GM18861 (cell line): ENCODE data around the gene FSCN2.

Source experiments
- ATAC-seq: cut with Tn5 transposase; IDR thresholded peaks from one replicate; pipeline ENCODE4 v1.9.1; 2021; ENCODE audit not compliant: unreplicated experiment

FSCN2 gene

DNA sequence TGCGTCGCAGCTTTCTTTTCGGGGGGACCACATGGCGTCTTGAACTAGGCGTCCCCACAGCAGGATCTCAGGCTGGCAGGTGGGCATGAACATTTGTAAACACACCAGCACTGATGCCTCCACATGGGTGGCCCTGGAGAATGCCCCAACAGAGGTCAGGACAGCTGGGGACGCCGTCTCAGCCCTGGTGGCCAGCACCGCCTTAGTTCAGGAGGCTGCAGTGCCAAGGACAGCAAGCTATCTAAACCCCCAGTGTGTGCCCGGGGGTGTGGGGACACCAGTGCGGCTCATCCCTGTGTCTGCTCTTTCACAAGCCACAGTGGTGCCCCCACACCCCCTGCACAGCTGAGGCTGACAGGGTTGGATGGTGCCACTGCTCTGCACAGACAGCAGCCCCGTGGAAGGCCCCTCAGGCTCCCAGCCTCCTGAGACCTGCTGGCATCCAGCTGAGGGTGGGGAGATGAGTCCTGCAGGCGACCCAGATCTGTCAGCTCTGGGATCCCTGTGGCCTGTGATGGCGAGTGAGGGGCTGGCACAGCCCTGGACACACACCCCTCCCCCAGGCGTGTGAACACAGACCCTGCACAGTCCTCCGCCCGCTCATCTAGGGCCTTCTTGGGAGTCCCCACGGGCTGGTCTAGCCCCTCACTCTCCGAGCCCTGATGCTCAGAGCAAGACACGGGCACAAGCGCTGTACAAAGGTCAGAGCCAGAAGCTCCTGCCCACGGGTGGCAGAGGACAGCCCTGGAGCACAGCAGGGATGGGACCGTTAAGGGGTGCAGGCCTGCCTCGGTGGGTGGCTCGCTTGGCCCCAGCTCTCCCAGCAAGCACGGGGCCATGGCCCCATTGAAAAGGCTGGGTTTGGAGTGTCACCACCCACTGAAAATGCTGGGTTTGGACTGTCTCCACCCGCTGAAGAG lies 10.7 kb downstream of the FSCN2 start:
- no peak for ATAC-seq

DNA sequence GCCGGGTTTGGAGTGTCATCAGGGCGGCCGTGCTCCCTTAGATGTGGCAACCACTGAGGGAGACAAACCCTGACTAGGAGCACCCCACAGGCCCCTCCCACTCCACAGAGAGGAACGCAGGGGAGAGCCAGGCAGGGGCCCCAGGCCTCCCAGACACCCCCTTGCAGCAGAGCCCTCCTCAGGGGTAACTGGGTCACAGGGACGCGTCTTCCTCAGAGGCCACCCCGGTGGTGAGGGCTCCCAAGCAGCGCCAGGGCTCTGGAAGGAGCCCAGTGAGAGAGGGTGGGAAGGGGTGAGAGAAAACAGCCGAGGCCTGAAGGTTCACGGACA lies 11.4 kb downstream of the FSCN2 start:
- ATAC-seq: no peak

DNA sequence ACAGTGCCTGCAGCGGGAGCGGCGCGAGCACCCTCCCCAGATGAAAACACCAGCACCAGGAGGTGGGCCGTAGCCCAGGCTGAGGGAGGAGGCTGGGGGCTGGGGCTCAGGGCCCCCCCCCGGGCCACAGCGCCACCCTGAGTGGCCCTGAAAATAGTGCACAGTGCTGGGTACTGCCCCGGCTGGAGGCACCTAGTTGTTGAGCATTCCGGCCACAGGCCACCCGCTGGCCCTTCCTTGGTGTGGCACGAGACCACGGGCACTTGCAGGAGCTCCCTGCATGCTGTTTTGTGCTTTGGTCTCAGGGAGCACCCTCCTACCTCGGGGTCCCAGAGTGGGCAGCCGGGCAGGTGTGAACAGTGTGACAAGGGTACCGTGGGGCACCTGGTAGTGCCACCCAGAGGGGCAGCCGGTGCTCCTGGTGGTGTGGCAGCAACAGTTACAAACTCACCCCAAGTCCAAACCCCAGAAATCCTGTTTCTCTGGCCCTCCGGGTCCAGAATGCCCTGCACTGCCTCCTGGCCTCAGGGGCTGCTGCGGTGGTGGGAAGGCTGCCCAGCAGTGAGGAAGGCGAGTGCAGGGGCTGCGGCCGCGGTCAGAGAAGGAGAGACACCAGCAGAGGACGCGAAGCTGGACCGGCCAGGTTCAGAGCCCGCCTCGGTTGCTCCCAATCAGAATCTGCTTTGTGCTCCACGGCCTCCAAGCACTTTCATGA lies 11.9 kb downstream of the FSCN2 start:
- ATAC-seq: no peak

DNA sequence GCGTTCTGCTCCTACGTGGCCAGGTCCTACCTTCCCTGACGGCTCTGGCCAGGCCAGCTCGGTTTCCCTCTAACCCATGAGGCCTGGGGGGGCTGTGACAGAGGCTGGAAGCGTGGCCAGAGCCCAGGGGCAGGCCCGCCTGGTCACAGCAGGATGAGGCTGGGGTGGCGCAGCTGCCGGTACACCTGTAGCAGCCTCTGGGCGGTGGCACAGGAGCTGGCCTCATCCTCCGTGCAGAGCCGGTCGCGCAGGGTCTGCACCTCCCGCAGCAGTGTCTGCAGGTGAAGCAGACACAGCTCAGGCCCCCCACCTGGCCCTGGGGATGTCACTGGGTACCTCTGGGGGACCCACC lies 12.5 kb downstream of the FSCN2 start:
- no peak for ATAC-seq

DNA sequence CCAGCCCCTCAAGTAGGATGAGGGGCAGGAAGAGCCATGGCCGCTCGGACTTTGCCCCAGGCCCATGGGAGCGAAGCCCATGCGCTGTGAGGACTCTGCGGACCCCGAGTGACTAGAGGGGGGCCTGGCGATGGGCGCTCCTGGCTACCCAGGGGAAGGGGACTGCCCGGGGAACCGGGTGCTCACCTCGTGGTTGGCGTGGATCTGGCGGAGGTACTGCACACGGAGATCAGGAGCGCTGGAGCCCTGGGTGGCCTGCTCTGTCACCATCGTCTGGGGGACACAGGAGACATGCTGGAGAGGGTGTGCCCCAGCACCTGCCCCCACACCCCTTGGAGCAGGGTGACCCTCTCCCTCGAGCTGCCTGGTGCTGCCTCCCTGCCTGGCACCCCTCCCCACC lies 12.9 kb downstream of the FSCN2 start:
- ATAC-seq: no peak

DNA sequence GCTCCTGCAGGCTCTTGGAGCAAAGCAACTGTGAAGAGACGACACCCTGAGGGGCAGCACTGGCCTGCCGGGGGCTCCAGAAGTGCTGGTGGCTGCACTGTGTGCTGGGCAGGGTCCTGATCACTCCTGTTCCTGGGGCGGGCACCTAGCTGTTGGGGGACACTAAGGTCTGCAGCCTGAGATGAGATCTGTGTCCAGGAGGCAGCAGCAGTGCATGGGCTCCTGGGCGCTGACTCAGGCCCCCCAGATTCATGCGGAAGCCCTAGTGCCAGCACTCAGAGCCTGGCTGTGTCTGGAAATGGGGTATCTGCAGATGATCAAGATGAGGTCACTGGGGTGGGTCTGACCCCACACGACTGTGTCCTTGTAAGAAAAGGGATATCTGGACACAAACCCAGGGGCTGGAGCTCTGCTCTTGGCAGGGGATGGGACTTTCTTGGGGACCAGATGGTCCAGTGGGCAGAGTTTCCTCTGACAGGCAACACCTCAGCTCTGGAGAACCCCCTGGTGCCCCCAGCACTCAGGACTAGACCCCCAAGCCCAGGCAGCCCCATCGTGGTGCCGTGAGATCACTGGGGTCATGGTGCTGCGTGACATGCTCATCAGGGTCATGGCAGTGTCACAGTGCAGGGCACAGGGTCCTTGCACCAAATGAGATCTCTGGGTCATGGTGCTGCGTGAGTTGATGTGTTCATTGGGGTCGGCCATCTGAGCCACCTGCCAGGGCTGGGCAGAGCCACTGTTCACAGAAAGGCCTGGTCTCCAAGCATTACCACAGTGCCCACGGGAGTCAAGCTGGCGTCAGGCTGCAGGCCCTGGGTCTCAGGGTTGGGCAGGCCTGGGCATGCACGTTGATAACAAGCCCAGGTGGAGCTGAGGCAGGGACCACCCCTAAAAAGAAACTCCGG lies 14.5 kb downstream of the FSCN2 start:
- ATAC-seq: no peak

DNA sequence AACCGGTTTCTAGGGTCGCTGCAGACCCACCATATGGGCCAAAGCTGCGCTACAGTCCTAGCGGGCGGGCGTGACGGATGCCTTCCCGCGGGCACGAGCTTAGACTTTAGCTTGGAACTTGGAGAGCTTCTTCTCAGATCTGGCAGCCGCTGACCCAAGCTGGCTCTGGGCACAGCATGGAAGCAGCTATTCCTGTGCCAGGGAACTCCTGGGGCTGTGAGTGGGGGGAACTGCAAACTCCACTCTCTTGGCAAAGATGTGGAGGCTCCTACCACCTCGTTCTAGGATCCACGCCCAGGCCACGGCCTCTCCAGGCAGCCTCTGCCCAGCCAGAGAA lies 15.1 kb downstream of the FSCN2 start:
- no peak for ATAC-seq

DNA sequence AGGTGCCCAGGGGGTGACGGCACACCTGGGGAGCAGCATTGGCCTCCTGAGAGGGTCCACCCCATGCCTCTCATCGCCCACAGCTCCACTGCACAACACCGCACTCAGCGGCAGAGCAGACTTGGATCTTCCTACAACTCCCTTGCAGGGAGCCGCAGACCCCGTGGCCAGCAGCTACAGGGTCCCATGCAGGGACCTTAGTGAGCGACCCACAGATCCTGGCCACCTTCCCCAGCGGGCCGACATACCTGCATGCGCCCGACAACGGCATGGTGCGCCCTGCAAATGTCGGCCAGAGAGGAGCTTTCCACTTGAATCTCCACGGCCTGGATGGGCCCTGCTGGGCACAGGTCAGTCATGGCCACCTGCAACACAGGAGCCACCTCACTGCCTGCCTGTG lies 15.6 kb downstream of the FSCN2 start:
- no peak for ATAC-seq

DNA sequence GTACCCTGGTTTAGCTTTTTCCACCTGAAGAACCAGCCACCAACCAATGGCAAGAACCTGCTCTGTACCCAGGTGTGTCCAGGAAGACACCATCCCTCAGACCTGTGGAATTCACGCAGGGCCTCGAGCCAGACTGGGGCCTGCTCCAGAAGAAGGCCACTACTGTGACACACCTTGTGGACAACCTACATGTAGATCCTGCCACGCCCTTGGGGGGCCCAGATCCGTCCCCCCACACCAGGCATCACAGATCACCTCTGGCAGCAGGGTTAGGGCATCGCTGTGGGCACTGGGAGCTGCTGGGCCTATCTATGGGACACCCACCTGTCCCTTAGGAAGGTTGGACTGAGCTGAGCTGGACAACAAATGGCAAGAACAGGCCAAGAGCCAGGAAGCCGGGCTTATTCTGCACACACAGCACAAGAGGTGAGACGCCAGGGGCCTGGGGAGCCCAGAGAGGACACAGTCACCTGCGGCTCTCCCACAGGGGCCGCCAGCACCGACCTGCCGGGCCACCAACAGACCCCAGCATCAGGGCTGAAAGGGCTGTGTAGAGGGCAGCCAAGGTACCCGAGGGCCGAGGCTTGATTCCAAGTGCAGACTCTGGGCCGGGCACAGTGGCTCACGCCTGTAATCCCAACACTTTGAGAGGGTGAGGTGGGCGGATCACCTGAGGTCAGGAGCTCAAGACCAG lies 16.3 kb downstream of the FSCN2 start:
- no peak for ATAC-seq

DNA sequence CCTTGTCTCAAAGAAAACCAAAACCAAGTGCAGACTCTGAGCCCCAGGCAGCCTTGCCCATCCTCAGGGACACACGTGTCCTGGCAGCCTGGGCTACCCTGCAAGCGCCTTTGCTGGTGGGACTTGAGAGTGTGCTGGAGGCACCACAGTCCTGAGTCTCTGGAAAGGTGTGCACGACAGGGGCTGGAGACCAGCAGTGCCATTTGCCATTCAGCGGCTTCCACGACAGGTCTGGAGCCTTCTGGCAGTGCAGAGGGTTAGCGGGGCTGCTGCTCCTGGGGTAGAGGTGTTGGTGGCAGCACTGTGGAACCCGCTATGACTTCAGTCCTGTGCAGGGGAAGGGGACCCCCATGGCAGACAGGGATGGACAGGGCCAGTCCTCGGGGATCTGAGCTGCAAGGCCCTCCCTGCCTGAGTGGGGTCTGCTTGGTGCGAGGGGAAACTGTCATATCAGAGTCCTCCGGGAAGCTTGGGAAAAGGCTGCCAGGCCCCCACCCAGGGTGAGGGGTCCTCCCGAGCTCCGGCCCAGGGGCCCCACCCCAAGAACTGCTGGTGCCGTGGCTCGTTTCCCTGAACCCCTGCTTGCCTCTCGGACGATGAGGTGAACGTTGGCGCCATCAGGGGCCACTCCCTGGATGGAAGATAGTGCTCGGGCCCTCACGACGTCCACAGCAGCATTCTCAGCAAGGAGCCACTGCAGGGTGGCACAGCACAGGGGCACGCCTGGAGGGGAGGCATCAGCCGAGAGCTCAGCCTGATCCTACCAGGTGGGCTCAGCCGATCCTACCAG lies 17.2 kb downstream of the FSCN2 start:
- no peak for ATAC-seq

DNA sequence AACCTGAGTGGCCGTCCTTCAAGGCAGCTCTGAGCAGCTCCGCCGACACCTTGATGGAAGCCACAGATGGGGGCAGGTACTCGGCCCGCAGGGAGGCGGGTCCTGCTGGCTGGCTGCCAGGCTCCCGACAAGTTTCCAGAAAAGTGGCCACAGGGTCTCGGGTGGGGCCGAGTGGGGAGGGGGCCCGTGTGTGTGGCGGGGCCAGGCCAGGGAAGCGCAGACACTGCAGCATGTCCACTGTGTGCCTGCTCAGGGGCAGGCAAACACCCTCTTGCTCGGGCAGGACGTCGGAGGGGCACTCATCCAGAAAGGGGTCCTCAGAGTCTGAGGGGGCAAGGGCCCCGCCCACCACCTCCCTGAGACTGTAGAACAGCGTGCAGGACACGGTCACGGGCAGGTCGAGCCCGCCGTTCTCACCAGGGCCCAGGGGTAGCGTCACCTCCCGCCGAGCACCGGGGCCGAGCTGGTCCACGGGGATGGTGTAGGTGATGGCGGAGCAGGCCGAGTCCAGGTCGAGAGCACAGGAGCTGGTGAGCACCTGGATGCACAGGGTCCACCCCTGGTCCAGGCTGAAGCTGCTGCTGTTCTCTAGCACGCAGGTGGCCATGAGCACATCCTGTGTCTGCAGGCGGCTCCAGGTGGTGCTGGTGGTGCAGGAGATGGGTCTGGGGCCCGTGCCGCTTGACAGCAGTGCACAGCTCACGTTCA lies 18.9 kb downstream of the FSCN2 start:
- ATAC-seq: no peak

DNA sequence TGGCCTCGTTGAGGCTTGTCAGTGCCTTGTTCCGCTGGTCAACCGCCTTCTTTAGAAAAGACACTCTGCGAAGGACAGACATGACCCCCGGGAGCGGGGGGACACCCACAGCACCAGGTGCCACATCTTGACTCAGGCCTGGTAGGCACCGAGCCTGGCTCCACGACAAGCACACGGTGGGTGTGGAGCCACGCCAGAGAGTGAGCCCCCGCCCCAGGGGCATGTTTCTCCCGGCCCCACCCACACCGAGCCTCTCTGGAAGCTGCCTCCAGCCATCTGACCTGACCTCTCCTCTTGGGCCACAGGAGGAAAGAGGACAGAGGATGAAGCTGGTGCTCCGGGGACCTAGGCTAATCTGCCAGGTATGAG lies 19.4 kb downstream of the FSCN2 start:
- no peak for ATAC-seq

DNA sequence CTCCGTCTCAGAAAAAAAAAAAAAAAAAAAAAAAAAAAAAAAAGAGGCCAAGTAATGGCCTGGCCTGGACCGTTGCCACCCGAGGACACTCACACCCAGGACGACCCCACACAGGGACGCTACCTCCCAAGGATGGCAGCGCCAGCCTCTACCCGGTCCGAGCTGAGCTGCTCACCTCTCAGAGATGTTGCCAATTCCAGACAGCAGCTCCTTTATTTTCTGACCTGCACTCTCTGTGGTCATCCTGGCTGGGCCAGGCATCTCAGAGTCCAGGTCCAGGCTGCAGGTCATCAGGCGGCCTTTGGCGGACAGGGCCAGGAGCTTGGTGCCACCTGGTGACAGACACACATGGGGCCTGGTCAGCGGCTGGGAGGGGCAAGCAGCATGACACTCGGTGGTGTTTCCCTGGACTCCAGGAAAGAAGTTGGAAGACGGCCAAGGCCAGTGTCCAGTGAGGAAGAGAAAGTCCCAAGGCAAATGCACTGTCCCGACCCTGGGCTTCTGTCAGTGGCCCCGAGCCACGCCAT lies 20.9 kb downstream of the FSCN2 start:
- no peak for ATAC-seq

DNA sequence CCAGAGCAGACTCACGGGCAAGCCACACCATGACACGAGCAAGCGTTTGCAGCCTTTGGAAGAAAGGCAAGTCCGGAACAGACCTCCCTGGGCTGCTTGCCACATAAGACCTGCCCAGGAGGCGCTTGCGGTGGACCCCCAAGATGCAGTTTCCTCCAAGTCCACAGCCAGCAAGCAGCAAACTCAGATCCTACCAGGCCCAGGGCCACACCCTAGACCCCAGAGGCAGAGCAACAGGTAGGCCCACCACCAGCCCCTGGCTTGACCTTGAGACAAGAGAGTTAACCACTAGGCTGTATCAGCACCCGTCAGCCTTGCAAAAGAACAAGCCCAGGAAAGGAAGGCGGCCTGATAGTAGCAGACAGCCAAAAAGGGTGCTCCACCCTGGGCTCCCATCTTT lies 21.6 kb downstream of the FSCN2 start:
- ATAC-seq: no peak

DNA sequence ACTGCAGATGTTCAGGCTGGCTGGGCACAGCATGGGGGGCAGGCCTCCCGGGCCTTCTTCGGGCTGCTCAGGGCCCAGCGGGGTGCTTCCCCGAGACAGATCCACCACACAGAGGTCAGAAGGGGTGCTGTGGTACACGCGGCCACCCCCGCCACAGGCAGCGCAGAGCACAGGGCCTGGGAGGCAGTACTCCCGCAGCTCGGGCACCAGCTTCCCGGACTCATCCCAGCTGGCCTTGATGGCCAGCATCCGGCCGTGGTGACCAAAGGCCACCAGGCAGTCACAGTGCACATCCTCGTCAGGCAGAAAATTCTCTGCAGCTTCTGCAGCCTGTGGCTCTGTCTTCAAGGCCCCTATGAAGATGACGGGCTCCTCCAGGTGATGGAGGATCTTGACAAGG lies 22.1 kb downstream of the FSCN2 start:
- ATAC-seq: no peak

DNA sequence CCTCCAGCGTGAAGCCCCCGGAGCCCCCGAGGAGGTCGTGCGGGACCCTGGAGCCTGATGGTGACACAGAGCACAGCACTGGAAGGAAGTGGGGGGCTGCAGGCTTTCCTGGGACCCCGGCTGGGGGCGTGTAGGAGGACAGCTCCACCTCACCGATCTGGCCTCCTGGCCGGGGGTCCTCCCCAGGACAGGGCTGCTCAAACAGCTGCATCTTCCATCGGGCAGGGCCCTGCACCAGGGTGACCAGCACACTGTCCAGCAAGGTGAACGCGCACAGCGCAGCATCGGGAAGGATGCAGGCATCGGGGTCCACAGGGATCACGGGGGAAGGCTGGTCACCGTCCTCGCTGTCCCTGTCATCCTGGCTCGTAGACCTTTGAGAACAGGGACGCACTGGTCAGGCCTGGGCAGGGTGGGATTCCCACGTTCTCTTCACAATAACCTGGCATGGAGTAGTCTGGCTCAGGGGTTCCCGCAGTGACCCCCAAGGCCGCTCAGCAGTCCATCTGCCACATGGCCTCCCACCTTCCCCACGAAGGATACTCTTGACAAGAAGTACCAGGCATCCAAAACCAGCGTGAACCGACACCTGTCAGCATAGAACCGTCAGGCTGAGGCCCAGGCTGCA lies 22.8 kb downstream of the FSCN2 start:
- no peak for ATAC-seq

DNA sequence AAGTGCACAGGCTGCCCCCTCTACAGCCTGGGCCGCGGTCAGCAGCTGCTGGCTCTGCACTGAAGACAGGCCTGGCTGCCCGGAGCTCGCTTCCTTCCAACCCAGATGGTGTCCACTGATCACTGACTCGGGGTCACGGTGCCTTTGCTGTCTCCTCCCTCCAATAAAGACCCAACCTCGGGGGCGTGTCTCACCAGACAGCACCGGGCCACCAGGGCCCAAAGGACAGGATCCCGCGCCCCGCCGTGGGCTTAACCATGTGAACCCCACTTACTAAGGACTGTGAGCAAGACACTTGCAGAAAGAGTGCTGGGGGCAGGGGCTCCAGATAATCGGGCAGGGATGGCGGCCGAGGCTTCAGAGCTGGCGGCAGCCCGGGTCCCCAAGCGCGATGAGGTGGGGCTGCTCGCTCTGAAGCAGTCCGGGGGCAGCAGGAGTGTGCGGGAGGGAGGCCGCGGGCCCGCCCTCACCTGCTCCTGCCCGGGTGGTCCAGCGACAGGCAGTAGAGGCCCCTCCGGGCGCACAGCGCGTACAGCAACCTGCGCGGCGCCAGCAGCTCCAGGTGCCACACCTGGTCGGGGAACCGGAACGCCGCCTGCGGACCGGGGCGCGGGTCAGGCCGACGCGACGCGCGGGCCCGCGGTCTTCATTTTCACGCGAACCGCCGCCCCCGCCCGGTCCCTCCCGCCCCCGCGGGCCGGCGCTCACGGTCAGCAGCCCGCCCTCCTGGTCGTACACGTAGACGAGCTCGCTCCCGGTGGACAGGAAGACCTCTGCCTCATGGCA lies 23.5 kb downstream of the FSCN2 start:
- no peak for ATAC-seq

DNA sequence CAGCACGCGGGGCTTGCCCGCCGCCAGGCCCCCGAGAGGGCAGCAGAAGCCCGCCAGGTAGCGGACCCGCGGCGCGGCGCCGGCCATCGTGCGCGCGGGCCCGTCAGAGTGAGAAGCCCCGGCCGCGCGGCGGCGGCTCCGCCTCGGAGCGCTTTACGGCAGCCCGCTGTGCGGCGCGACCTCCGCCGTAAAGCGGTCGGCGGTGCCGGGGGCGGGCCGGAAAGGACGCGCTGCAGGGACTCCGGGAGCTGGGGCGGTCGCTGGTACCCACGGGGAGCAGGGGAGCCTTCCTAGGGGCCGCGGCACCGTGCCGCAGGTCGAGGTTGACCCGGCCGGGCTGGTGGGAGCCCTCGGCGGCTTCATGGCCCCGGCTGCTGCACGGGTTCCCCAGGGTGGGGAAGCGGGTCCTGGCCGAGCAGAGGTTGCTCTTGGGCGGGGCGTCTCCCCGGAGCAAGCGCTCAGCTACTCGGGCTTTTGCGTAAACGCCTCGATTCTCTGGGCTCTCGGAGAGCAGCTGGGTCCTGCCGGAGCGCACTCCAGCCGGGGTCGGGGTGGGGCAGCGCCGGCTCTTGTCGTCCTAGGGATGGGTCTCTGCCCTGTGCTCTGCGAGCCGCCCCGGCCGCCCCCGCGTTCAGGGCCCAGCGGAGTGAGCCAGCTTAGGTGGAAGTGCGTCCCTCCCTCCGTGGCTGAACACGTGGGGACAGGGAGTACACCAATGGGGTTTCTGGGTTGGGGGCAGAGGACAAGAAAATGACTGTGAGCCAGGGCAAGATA lies 24.3 kb downstream of the FSCN2 start, which contains the start of gene FAAP100:
Gene FAAP100, minus strand, starts transcription at position 110 of the 774 bp plus-strand sequence. Its CDS starts 23 bp downstream, at position 87.
- peak; percentile 37 for ATAC-seq
